ENCODE measurements around the gene SPRN.

Gene SPRN

DNA sequence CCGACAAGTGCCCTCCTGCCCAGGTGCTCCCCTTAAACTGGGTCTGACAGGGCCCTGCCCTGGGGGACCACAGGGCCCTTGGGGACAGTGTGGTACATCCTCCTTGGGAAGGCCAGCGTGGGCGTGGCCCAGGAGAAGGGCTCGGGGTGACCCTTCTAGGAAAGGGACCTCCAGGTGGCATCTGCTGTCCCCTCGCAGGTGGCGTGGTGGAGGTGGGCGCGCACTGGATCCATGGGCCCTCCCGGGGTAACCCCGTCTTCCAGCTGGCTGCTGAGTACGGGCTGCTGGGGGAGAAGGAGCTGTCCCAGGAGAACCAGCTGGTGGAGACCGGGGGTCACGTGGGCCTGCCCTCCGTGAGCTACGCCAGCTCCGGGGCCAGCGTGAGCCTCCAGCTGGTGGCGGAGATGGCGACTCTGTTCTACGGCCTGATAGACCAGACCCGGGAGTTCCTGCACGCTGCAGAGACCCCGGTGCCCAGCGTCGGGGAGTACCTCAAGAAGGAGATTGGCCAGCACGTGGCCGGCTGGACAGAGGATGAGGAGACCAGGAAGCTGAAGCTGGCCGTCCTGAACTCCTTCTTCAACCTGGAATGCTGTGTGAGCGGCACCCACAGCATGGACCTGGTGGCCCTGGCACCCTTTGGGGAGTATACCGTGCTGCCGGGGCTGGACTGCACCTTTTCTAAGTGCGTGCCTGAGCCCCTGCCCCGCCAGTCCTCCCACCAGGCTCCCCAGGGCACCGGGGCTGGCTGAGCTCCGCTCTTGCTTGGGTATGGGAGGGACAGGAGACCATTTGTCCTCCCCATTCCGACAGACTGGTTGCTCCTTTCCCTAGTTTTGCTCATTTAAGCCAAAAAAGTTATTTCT, 44.4 kb downstream of the SPRN start:
- DNase-seq (ENCODE audit: low read depth in 1 of 2, low spot score in 1 of 2) = no peak
- Histone ChIP-seq H3K27ac (replicated peaks) (no peak overlapping the region), H3K4me3 (replicated peaks; ENCODE audit: insufficient read depth, low read length) (peak overlapping the region; percentile 43), H3K27me3 (ENCODE audit: insufficient read depth, poor library complexity, severe bottlenecking) (peaks cover 4% of the 10 kb centered on the region)
- TF ChIP-seq, protein P1, sequence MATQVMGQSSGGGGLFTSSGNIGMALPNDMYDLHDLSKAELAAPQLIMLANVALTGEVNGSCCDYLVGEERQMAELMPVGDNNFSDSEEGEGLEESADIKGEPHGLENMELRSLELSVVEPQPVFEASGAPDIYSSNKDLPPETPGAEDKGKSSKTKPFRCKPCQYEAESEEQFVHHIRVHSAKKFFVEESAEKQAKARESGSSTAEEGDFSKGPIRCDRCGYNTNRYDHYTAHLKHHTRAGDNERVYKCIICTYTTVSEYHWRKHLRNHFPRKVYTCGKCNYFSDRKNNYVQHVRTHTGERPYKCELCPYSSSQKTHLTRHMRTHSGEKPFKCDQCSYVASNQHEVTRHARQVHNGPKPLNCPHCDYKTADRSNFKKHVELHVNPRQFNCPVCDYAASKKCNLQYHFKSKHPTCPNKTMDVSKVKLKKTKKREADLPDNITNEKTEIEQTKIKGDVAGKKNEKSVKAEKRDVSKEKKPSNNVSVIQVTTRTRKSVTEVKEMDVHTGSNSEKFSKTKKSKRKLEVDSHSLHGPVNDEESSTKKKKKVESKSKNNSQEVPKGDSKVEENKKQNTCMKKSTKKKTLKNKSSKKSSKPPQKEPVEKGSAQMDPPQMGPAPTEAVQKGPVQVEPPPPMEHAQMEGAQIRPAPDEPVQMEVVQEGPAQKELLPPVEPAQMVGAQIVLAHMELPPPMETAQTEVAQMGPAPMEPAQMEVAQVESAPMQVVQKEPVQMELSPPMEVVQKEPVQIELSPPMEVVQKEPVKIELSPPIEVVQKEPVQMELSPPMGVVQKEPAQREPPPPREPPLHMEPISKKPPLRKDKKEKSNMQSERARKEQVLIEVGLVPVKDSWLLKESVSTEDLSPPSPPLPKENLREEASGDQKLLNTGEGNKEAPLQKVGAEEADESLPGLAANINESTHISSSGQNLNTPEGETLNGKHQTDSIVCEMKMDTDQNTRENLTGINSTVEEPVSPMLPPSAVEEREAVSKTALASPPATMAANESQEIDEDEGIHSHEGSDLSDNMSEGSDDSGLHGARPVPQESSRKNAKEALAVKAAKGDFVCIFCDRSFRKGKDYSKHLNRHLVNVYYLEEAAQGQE (IDR thresholded peaks at IDR 0.05; ENCODE audit: insufficient replicate concordance, low read depth) = no peak
- TF ChIP-seq, protein P2, sequence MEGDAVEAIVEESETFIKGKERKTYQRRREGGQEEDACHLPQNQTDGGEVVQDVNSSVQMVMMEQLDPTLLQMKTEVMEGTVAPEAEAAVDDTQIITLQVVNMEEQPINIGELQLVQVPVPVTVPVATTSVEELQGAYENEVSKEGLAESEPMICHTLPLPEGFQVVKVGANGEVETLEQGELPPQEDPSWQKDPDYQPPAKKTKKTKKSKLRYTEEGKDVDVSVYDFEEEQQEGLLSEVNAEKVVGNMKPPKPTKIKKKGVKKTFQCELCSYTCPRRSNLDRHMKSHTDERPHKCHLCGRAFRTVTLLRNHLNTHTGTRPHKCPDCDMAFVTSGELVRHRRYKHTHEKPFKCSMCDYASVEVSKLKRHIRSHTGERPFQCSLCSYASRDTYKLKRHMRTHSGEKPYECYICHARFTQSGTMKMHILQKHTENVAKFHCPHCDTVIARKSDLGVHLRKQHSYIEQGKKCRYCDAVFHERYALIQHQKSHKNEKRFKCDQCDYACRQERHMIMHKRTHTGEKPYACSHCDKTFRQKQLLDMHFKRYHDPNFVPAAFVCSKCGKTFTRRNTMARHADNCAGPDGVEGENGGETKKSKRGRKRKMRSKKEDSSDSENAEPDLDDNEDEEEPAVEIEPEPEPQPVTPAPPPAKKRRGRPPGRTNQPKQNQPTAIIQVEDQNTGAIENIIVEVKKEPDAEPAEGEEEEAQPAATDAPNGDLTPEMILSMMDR (IDR thresholded peaks at IDR 0.05; ENCODE audit: insufficient read depth, low read length) = no peak
- TF ChIP-seq SPI1 (IDR thresholded peaks at IDR 0.05; ENCODE audit: borderline replicate concordance, low read depth) (no peak), GABPA (IDR thresholded peaks at IDR 0.05; ENCODE audit: low read depth) (no peak), POLR2AphosphoS5 (IDR thresholded peaks at IDR 0.05; ENCODE audit: low read depth) (no peak)

DNA sequence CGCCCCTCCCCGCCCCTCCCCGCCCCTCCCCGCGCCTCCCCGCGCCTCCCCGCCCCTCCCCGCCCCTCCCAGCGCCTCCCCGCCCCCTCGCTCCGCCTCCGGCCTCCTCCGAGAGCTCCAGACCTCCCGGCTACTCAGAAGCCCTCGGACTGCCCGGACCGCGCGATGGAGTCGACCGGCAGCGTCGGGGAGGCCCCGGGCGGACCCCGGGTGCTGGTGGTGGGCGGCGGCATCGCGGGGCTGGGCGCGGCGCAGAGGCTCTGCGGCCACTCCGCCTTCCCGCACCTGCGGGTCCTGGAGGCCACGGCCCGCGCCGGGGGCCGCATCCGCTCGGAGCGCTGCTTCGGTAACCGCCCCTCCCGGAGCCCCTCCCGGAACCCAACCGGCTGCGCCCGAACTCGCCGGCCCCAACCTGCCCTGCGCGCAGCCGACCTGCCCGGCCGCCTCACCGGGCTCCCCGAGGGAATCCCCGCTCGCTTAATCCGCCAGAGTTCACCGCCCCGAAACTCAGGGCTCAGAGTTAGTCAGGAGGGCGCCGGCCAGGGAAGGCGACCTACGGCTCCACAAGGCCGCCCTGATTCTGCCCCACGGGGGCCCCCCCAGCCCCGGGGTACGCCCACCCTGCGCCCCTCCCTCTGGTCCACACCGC, 45.1 kb downstream of the SPRN start, which contains the start of gene PAOX:
TSS of gene PAOX (plus strand) at position 111 of the 649 bp plus-strand sequence. CDS start at position 166, 55 bp downstream.
- no peak within 1 kb of the TSS for H3K27ac ChIP-seq (replicated peaks)
- TF ChIP-seq, protein P1 (IDR thresholded peaks at IDR 0.05; ENCODE audit: insufficient replicate concordance, low read depth) = no peak
- TF ChIP-seq, protein P2 (IDR thresholded peaks at IDR 0.05; ENCODE audit: insufficient read depth, low read length) = no peak
- TF ChIP-seq SPI1 (IDR thresholded peaks at IDR 0.05; ENCODE audit: borderline replicate concordance, low read depth) (no peak), GABPA (IDR thresholded peaks at IDR 0.05; ENCODE audit: low read depth) (no peak), POLR2AphosphoS5 (IDR thresholded peaks at IDR 0.05; ENCODE audit: low read depth) (no peak)
- no peak for DNase-seq (ENCODE audit: low read depth in 1 of 2, low spot score in 1 of 2)
- H3K4me3 ChIP-seq (replicated peaks; ENCODE audit: insufficient read depth, low read length) = peak within 1 kb of the TSS; percentile 72
- H3K27me3 ChIP-seq (ENCODE audit: insufficient read depth, poor library complexity, severe bottlenecking) = peaks cover 4% of the 10 kb centered on the region

DNA sequence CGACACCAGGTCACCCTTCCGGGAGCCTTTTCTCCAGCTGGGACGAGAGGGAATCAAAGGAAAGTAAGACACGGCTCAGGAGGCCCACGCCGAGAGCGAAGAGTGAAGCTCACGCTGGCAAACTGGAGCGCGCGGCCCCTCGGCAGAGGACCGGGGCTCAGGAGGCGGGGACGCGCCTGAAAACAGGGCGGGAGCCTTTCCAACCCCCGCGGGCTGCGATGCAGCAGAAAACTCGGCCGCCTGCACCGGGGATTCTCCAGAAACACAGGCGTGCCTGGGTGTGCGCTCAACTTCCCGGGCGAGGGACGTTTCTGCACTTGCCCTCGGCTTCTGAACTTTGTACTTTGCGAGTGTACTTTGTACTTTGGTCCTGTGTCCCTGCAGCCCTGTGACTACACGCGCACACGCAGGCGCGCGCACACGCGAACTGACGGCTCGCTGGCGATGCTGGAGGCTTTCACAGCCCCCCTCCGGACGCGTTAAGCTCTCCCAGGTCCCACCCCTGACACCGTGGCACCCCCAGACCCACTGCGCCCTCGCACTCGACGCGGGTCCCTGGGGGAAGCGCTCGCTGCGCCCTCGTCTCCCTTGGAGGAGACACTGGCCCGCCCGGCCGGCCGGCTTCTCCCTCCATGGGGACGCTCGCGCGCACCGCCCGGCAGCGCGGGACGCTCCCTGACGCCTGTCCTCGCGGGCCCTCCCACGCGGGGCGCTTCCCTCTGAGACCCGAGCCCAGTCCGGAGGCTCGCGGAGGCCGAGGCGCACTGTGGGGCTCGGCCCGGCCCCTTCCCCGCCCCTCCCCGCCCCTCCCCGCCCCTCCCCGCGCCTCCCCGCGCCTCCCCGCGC, 46.0 kb downstream of the SPRN start:
- peaks cover 4% of the 10 kb centered on the region for H3K27me3 ChIP-seq (ENCODE audit: insufficient read depth, poor library complexity, severe bottlenecking)

More for the DNA sequence above, 46.0 kb downstream of the SPRN start:
- Histone ChIP-seq H3K4me3 (replicated peaks; ENCODE audit: insufficient read depth, low read length) (peak overlapping the region; percentile 72), H3K27ac (replicated peaks) (no peak overlapping the region)
- TF ChIP-seq, protein P1 (IDR thresholded peaks at IDR 0.05; ENCODE audit: insufficient replicate concordance, low read depth) = no peak
- TF ChIP-seq GABPA (IDR thresholded peaks at IDR 0.05; ENCODE audit: low read depth) (no peak), POLR2AphosphoS5 (IDR thresholded peaks at IDR 0.05; ENCODE audit: low read depth) (no peak), SPI1 (IDR thresholded peaks at IDR 0.05; ENCODE audit: borderline replicate concordance, low read depth) (no peak)
- TF ChIP-seq, protein P2 (IDR thresholded peaks at IDR 0.05; ENCODE audit: insufficient read depth, low read length) = no peak
- DNase-seq (ENCODE audit: low read depth in 1 of 2, low spot score in 1 of 2) = peak; percentile 45 to 74
